G401.6 (cell line): Measurements from ENCODE around the gene ANKRD13A.
"Not testable (repeated sequence)": the region's sequence is repeated elsewhere in the genome, so short reads cannot be mapped to it uniquely, and the experiment has no call there.

Source experiments
- FAIRE-seq: peaks from 2 replicates; lab custom pipeline; 2012; peaks lifted over from hg19 to GRCh38; lab: Jason Lieb, UNC

Gene ANKRD13A

DNA sequence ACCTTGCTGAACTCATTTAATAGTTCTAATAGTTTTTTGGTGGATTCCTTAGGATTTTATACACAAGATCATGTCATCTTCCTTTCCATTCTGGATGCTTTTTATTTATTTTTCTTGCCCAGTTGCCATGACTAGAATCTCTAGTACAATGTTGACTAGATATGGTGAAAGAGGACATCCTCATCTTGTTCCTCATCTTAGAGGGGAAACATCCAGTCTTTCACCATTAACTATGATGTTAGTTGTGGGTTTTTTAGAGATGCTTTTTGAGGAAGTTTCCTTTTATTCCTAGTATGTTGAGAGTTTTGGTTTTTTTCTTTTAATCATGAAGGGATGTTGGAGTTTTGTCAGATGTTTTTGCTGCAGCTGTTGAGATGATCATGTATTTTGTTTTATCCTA, 8.7 kb downstream of the ANKRD13A start:
- FAIRE-seq = no peak

DNA sequence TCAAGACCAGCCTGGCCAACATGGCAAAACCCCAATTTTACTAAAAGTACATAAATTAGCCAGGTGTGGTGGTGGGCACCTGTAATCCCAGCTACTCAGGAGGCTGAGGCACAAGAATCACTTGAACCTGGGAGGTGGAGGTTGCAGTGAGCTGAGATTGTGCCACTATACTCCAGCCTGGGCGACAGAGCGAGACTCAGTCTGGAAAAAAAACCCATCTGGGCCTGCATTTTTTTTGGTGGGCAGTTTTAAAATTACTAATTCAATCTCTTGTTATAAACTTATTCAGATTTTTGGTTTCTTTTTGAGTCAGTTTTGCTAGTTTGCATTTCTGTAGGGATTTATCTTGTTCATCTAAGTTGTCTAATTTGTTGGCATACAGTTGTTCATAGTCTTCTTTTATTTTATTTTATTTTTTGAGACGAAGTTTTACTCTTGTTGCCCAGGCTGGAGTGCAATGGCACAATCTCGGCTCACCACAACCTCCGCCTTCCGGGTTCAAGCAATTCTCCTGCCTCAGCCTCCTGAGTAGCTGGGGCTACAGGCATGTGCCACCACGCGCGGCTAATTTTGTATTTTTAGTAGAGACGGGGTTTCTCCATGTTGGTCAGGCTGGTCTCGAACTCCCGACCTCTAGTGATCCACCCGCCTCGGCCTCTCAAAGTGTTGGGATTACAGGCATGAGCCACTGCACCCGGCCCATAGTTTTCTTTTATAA, 9.6 kb downstream of the ANKRD13A start:
- not testable (repeated sequence) for FAIRE-seq

DNA sequence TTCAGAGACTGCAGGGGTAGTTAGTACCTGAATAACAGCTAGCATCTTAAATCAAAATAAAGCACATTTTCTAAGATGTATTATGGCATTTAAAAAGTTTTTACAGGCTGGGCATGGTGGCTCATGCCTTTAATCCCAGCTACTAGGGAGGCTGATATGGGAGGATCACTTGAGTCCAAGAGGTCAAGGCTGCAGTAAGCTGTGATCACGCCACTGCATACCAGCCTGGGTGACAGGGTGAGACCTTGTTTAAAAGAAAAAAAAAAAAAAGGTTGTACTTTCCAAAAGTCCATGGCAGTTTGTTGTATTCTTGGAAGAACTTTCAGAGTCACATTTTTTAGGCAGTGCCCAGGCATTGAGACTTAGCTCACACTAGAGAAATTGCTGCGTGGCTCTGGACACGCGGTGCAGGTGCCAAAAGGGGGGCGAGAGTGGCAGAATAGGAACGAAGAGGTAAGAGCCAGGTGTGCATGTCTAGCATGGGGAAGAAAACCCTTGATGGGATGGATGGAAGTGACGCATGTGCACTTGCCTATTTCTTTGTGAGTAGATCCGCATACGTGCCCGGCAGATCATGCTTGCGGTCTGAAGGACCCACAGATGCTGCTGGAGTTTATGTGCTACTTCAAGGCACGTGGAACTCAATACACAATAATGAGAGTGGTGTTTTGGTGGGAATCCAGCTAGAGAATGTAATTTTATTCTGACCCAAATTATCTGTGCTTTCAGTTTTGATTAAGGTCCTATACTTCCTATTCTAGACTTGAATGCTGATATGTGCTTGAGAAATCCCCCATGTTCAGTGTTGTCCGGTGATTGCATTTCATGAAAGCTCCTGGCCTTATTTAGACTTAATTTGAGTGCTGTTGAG, 11.9 kb downstream of the ANKRD13A start:
- no peak for FAIRE-seq

DNA sequence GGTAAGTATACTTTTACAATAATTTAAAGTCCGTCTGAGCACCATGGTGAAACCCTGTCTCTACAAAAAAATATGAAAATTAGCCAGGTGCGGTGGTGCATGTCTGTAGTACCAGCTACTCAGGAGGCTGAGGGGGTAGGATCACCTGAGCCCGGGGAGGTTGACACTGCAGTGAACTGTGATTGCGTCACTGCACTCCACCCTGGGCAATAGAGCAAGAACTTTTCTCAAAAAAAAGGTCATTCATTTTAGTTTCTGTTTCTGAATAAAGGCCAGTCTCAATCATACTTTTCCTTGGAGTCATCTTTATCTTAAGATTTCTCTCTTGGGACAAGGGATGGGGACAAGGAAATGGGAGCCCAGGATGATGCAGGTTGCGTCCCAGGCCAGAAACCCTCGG, 12.9 kb downstream of the ANKRD13A start:
- FAIRE-seq = no peak

DNA sequence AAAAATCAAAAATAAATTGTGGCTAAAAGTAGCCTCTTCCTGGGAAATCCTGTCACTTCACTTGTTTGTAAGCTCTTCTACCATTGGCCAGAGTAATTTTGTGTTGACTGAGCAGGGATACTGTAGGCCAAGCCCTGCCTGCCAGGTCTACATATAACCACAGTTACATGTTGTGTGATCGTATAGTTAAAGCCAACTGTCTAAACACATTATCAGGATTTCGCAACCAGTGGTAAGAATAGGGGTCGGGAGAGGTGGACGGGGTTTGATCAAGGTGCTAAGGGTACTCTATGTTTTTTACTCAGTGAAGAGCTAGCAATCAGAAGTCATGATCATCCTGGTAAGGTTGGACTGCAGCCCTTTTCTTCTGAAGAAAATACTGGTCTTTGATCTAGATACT, 13.4 kb downstream of the ANKRD13A start:
- FAIRE-seq = no peak

DNA sequence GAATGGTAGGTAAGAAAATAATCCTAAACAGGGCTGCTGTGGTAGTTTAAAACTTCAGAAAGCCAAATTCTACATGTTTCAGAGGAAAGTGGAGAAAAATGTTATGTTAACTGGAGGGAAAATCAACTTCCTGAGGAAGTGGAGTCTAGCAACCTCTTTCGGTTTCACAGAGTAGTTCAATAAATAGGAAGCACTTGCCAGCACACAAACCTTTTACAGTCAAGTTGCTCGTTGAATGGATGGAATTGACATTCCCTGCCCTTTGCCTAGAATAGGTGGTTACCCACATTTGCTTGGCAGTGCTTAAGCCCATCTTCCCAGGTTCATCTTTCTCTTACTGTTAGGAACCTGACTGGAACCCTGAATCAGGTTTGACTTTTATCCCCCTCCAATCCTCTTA, 15.9 kb downstream of the ANKRD13A start:
- FAIRE-seq = no peak

DNA sequence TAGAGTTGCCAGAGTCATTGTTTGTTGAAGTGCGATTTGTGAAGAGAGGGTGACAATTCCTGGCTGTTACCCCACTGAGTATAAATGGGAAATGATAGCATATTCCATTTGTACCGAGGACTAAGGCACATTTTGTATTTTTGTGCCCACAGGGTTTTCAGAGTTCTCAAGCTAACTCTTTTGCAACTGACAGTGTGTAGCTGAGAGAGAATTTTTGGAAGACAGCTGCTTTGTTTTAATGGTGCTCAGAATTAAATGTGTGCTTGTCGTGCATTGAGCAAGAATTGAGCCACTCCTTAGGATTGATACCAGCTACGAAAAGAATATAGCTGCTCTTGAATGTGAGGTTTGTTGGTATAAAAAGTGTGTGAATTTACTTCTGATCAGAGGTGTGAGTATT, 21.7 kb downstream of the ANKRD13A start:
- FAIRE-seq = no peak

DNA sequence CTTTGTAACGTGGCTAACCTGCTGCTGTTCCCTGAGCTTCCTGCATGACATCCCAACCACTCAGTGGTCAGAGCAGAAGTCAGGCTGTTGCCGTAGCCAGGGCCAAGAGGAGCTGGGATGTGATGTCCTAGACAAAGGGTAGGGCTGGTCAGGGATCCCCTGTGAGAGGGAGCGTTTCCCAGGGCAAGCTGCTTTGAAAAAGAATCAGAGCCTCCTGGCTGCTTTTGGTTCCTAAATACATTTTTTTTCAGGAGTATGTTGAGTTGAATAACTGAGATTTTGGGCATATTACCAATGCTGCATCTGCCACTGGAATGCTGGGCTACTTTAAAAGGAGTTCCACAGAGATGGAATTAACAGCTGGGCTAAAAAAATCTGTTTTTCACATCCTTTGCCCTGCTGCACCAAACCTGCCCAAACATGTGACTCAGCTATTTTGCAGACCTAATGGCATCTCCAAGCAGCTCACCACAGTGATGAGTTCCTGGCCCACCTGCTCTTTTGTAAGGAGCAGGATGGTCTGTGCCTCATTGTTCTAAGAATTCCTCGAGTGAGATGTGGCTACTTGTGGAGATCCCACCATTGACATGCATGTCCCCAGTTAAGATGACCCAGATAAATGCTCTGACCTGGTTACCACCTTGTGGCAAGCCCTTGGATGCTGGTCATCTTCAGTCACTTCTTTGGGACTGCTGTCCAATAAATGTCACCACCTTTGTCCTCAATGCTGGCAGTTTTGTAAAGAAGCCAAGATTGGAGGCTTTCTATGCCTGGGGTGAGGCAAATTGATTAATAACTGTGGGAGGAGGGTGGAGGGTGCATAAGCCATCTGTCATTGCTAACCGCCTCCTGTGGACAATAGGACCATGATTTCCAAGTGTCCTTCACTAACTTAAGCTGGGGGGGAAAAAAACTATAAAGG, 24.1 kb downstream of the ANKRD13A start:
- no peak for FAIRE-seq

DNA sequence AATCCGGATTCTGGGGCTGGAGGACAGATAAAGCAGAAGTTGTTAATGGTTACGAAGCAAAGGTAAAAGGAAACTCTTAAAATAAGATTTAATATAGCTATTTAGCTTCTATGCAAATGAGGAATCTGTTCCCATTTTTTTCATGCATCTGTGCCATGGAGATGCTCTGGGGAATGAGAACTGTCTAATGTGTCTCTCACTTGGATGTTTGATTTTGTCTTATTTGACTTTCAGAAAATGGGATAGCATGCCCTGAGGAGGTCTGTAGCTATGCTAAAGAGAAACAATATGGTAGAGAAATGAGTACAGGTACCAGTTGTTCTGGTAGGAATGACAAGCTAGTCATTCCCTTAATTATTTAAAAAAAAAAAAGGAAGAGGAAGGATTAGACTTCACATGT, 24.8 kb downstream of the ANKRD13A start:
- no peak for FAIRE-seq

DNA sequence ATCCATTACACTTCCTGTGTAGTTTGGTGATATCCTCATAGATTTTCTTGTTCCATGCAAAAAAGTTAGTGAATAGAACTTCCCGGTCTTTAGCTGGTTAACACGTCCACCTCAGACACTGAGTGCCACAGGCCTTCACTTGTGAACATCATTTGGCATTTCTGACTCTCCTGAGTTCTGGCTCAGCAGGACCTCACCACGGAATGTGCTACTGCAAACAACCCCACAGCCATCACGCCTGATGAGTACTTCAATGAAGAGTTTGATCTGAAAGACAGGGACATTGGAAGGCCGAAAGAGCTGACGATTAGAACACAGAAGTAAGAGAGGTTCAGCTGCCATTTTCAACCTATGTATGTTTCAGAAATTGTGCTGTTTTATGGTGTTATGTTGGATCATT, 29.1 kb downstream of the ANKRD13A start:
- FAIRE-seq = no peak

DNA sequence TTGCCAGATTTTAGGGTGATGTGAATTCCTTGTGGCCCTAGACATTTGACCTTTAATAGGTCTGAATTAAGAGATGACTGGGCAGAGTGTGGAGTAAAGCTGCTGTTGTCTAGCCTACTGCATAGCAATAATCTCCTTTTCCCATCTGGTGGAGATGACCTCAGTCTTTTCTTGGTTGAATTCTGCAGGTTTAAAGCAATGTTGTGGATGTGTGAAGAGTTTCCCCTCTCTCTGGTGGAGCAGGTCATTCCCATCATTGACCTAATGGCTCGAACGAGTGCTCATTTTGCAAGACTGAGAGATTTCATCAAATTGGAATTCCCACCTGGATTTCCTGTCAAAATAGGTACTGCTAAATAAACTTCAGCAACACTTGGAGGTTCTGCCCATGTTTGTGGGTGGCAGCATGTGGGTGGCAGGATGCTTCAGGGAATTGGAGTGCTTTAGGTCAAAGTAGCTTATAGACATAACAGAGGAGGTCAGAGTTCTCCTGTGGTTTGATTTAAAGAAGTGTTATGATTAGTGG, 30.1 kb downstream of the ANKRD13A start:
- no peak for FAIRE-seq

DNA sequence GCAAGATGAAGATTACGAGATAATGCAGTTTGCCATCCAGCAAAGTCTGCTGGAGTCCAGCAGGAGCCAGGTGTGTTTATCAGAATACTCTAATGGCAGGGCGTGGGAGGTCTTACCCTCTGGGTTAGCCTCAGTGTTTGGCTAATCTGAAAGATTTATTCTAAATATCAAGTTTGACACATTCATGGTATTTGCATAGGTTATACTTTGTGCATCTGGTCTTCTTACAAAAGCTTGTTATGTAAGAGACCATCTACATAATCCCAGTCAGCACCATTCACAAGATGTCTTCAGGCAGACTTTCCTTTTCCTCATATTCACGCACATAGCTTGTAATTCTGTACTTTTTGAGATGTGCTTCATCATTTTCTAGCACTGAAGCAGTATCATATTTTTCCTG, 34.7 kb downstream of the ANKRD13A start:
- no peak for FAIRE-seq

DNA sequence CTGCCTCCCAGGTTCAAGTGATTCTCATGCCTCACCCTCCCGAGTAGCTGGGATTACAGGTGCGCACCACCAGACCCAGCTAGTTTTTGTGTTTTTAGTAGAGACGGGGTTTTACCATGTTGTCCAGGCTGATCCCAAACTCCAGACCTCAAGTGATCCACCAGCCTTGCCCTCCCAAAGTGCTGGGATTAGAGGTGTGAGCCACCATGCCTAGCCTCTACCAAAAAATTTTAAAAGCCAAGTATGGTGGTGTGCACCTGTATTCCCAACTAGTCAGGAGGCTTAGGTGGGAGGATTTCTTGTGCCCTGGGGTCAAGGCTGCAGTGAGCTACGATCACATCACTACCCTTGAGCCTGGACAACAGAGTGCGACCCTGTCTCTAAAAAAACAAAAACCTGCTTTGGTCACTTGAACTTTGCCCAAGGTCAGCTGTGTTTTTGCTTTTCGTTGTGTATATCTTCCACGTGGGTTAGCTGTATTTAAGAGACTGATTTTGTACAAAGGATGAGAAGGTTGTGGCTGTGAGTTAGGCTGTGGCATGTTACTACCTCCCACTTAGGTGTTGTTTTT, 36.4 kb downstream of the ANKRD13A start:
- no peak for FAIRE-seq

DNA sequence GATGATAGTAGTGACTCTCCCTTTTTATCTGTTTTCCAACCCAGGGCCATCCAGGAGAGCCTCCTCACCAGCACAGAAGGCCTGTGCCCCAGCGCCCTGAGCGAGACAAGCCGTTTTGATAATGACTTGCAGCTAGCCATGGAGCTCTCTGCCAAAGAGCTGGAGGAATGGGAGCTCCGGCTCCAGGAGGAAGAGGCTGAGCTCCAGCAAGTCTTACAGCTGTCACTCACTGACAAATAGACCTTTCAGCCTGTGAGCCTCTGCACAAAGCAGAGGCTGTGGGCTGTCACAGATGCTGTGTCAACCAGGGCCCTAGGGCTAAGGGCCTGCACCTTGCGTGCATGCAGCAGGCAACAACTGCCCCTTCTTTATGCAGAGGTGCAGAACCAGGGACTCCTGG, 38.1 kb downstream of the ANKRD13A start:
- FAIRE-seq = no peak

DNA sequence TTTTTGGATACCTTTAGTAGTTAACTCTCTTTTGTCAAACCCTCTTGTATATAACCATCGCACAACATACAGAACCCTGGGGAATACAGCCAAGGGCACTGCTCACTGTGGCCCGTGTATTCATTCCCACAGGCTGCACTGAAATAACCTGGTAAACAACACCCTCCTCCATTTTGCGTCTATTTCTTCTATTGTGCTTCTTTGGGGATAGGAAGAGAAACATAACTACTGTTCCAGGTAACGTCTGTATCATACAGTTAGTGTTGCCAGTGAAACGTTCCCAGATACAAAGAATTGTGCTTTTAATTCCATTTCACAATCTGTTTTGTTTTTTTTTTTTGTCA, 39.5 kb downstream of the ANKRD13A start:
- no peak for FAIRE-seq

DNA sequence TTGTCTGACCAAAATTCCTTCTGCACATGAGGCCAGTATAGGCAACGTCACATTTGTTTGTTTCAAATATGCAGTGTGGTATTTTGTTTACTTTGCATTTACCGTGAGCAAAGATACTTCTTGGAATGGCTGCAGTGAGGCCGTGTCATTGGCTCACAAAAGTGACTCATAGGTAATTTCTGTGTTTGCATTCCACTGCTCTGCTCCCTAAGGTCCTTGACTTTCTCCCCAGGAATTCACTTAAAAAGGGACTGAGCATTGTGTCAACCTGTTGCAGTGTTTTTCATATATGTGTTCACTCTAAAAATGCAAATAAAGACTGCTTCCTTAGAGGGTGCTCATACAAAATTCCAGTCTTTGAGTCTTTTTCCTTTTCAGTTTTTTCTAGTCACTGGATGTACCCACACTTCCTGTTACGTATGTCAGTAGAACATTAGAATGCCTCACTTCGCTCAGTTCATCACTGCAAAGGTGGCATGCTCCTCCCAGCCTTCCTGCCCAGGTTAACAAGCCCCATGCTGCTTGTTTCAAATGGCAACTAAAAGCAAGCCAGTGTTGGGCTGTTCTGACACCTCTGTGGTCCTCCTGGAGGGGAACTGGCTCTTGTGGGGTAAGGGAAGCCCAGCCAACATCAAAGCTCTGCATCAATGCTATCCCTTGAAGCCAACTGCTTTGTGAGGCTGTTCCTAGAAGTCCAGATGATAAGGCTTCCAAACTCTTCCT, 40.0 kb downstream of the ANKRD13A start:
- no peak for FAIRE-seq

DNA sequence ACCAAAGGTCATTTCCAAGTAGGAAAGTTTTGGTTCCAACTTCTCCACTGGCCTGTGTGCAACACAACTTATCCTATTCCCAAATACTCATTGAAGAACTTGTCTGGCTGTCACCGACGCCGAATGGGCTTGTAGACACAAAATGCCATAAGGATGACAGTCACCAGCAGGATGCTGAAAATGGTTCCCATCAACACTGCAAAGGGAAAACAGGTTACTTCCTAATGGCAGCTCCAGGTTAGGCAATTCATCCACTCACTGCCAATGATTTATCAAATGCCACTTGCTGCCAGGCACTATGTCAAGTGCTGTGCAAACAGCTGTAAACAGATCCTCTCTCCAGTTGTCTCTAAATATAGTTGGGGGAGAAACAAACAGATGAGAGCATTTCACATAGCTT, 43.0 kb downstream of the ANKRD13A start:
- FAIRE-seq = no peak

DNA sequence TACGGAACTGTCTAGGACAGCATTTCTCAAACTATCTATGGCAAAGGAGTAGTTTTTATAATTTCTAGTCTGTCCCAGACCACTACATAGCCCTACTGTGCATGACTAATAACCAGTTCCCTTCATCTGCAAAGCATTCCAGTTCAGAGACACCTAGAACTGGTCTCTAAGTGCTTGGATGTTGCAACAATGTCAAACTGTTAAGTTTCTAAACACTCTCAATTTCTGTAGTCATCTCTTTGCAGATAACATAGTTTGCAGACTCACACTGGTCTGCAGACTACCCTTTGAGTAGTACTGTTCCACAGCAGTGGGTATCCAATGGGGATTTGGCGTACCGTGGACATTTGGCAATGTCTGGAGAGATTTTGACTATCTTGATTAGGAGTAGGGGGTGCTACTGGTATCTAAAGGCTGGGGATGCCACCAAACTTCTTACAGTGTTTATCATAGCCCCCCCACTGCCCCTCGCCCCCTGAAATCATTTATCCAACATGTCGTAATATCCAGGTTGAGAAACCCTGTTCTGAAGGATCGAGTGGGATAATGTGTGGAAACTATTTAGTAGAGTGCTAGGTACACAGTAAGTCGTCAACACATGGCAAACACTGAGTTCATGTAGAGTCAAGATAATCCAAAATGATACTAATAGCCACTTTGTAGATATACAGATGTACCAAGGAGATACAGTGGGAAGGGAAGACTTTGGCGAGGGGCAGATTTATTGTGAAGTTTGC, 47.4 kb downstream of the ANKRD13A start:
- no peak for FAIRE-seq

DNA sequence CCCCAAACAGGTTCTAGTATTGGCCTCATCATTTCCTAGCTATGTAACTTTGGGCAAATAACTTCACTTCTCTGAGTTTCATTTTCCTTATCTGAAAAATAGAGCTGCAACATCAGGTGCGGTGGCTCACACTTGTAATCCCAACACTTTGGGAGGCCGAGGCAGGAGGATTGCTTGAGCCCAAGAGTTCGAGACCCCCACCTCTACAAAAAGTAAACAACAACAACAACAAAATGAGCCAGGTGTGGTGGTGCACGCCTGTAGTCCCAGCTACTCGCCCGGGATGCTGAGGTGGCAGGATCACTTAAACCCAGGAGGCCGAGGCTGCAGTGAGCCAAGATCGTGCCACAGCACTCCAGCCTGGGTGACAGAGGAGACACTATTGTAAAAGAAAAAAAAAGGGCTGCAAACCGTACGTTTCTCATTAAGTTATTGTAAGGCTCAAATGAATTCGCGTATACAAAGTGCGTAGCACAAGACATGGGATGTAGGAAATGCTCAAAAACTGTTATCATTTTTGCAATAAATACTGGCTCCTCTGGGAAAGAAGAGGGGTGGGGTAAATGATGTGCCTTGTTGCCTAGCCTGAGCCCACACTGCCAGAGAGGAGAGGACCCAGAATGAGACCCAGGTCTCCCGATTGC, 48.2 kb downstream of the ANKRD13A start:
- no peak for FAIRE-seq
